H1 (cell line): Measurements from ENCODE around the gene KRT84. TPM values are rescaled to one million over a fixed set of nuclear protein-coding genes. Genes with fewer than 3 reads are reported as not detected.

Experiments used
- CTCF ChIA-PET: fragments of 300-600 bp; sonication (Branson Sonifier 250); formaldehyde crosslinking; loops from one replicate; lab custom pipeline; 2021; ENCODE audit not compliant: partially characterized antibody; lab: Charles Lee
- POLR2A ChIA-PET: fragments of 300-600 bp; sonication (Branson Sonifier 250); formaldehyde crosslinking; loops from one replicate; lab custom pipeline; 2021; ENCODE audit warnings: inconsistent platforms; ENCODE audit not compliant: partially characterized antibody; lab: Charles Lee
- DNase-seq, 2 experiments: peaks; one replicate each; pipeline versions ENCODE4 v3.0.0 to v3.0.0-alpha.2; 2010 to 2022; ENCODE audit warnings: low spot score in 2 of 2, low read depth in 1 of 2, mixed read lengths in 1 of 2
- FAIRE-seq: peaks from 2 replicates; lab custom pipeline; 2011; peaks lifted over from hg19 to GRCh38; lab: Jason Lieb, UNC
- H2AFZ ChIP-seq: 2 replicates; pipeline ENCODE4 v1.8.1; 2012; ENCODE audit warnings: low read length, inconsistent platforms
- H2AK5ac ChIP-seq: 2 replicates; pipeline ENCODE4 v1.6.1; 2013; ENCODE audit warnings: low read depth, low read length
- H2BK120ac ChIP-seq: replicated peaks from 2 replicates; pipeline ENCODE3; 2013; ENCODE audit warnings: low read depth, low read length, inconsistent platforms
- H2BK12ac ChIP-seq: 2 replicates; pipeline ENCODE4 v1.6.1; 2013; ENCODE audit warnings: low read depth, low read length
- H2BK15ac ChIP-seq: 2 replicates; pipeline ENCODE4 v1.6.1; 2013; ENCODE audit warnings: low read length
- H2BK20ac ChIP-seq: 2 replicates; pipeline ENCODE4 v1.6.1; 2013; ENCODE audit warnings: low read length
- H2BK5ac ChIP-seq: 2 replicates; pipeline ENCODE4 v1.6.1; 2013; ENCODE audit warnings: low read depth, low read length
- H3K14ac ChIP-seq: 2 replicates; pipeline ENCODE4 v1.6.1; 2013; ENCODE audit warnings: inconsistent platforms; ENCODE audit not compliant: insufficient read length
- H3K18ac ChIP-seq: 2 replicates; pipeline ENCODE4 v1.6.1; 2013; ENCODE audit warnings: low read length; ENCODE audit errors: extremely low read depth
- H3K23ac ChIP-seq: 2 replicates; pipeline ENCODE4 v1.6.1; 2013; ENCODE audit warnings: inconsistent platforms; ENCODE audit not compliant: insufficient read length
- H3K23me2 ChIP-seq: 2 replicates; pipeline ENCODE4 v1.6.1; 2013; ENCODE audit warnings: low read depth, low read length
- H3K27ac ChIP-seq: 2 replicates; pipeline ENCODE4 v1.6.1; 2011; ENCODE audit warnings: low read depth, low read length, inconsistent platforms
- H3K27me3 ChIP-seq, 4 experiments: replicated peaks in 1 of 4; 1 replicate in 1 of 4; 2 replicates in 3 of 4; pipeline versions ENCODE4 v1.6.1 to v1.8.1; 2011 to 2013; ENCODE audit warnings: low read length in 3 of 4, mild to moderate bottlenecking in 3 of 4, inconsistent platforms in 2 of 4, mixed read lengths in 2 of 4, moderate library complexity in 1 of 4; ENCODE audit not compliant: control insufficient read depth in 3 of 4, insufficient read depth in 3 of 4; ENCODE audit errors: extremely low read depth in 1 of 4
- H3K36me3 ChIP-seq, 4 experiments: 2 replicates each; pipeline versions ENCODE4 v1.6.1 to v1.8.1; 2011 to 2013; ENCODE audit warnings: mild to moderate bottlenecking in 4 of 4, low read length in 3 of 4, moderate library complexity in 2 of 4, control low read depth in 1 of 4, inconsistent platforms in 1 of 4; ENCODE audit not compliant: insufficient read depth in 4 of 4, control insufficient read depth in 2 of 4
- H3K4ac ChIP-seq: replicated peaks from 2 replicates; pipeline ENCODE3; 2013; ENCODE audit warnings: low read length, low read depth, mixed read lengths, inconsistent platforms; ENCODE audit not compliant: insufficient read length
- H3K4me1 ChIP-seq, 4 experiments: replicated peaks in 1 of 4; 1 replicate in 1 of 4; 2 replicates in 3 of 4; pipeline versions ENCODE4 v1.6.1 to v1.8.1; 2011 to 2013; ENCODE audit warnings: low read length in 3 of 4, inconsistent platforms in 2 of 4, mixed read lengths in 1 of 4; ENCODE audit not compliant: insufficient read depth in 4 of 4, control insufficient read depth in 3 of 4
- H3K4me2 ChIP-seq, 2 experiments: 2 replicates each; pipeline versions ENCODE4 v1.6.1 to v1.8.1; 2011 to 2013; ENCODE audit warnings: low read depth in 2 of 2, low read length in 2 of 2, control low read depth in 1 of 2, inconsistent platforms in 1 of 2, mild to moderate bottlenecking in 1 of 2; ENCODE audit not compliant: insufficient read depth in 1 of 2
- H3K4me3 ChIP-seq, 4 experiments: fragments of 200-600, 300-600 bp in 1 of 4; sonication (generic), shearing (Covaris generic), sonication (Bioruptor Twin) in 1 of 4; 2 replicates each; pipeline versions ENCODE4 v1.5.1 to v1.8.1; 2011 to 2016; ENCODE audit warnings: low read length in 4 of 4, low read depth in 3 of 4, control low read depth in 2 of 4, inconsistent platforms in 2 of 4, mild to moderate bottlenecking in 2 of 4, mixed read lengths in 1 of 4, moderate library complexity in 1 of 4; ENCODE audit not compliant: insufficient read depth in 2 of 4; ENCODE audit errors: extremely low read depth in 1 of 4
- H3K56ac ChIP-seq: replicated peaks from 2 replicates; pipeline ENCODE3; 2013; ENCODE audit warnings: low read depth, mild to moderate bottlenecking, mixed read lengths, low read length, inconsistent platforms; ENCODE audit not compliant: insufficient read length
- H3K79me1 ChIP-seq: 2 replicates; pipeline ENCODE4 v1.6.1; 2013; ENCODE audit warnings: low read depth, low read length, control low read depth
- H3K79me2 ChIP-seq, 2 experiments: 2 replicates each; pipeline versions ENCODE4 v1.6.1 to v1.8.1; 2012 to 2013; ENCODE audit warnings: low read length in 2 of 2, mild to moderate bottlenecking in 2 of 2, inconsistent platforms in 1 of 2; ENCODE audit not compliant: insufficient read depth in 2 of 2, control insufficient read depth in 1 of 2
- H3K9ac ChIP-seq, 4 experiments: replicated peaks in 1 of 4; 1 replicate in 1 of 4; 2 replicates in 3 of 4; pipeline versions ENCODE4 v1.6.1 to v1.8.1; 2011 to 2013; ENCODE audit warnings: low read depth in 3 of 4, low read length in 3 of 4, control low read depth in 2 of 4, mild to moderate bottlenecking in 2 of 4, moderate library complexity in 2 of 4, inconsistent platforms in 1 of 4; ENCODE audit errors: extremely low read depth in 1 of 4
- H3K9me3 ChIP-seq, 2 experiments: 2 replicates each; pipeline versions ENCODE4 v1.6.1 to v1.8.1; 2012 to 2013; ENCODE audit warnings: mild to moderate bottlenecking in 2 of 2, moderate library complexity in 2 of 2, control low read depth in 1 of 2, inconsistent platforms in 1 of 2, low read depth in 1 of 2, low read length in 1 of 2, mixed read lengths in 1 of 2; ENCODE audit not compliant: insufficient read depth in 2 of 2
- H4K20me1 ChIP-seq, 2 experiments: replicated peaks in 1 of 2; 2 replicates each; pipeline versions ENCODE3 to v1.8.1; 2011 to 2013; ENCODE audit warnings: inconsistent platforms in 2 of 2, low read length in 2 of 2, mild to moderate bottlenecking in 1 of 2; ENCODE audit not compliant: insufficient read depth in 2 of 2, control insufficient read depth in 1 of 2
- H4K5ac ChIP-seq: 2 replicates; pipeline ENCODE4 v1.6.1; 2013; ENCODE audit warnings: low read length, low read depth, mixed read lengths, inconsistent platforms; ENCODE audit not compliant: insufficient read length
- H4K8ac ChIP-seq: 2 replicates; pipeline ENCODE4 v1.8.0; 2013; ENCODE audit warnings: mild to moderate bottlenecking, moderate library complexity, low read length, inconsistent platforms; ENCODE audit not compliant: insufficient read depth; ENCODE audit errors: extremely low read depth
- H4K91ac ChIP-seq: replicated peaks from 2 replicates; pipeline ENCODE3; 2013; ENCODE audit warnings: low read length, mixed read lengths, inconsistent platforms; ENCODE audit not compliant: insufficient read length
- CTBP2 ChIP-seq: IDR thresholded peaks from 2 replicates; pipeline ENCODE4 v1.7.0; 2011; ENCODE audit warnings: borderline replicate concordance, mild to moderate bottlenecking, moderate library complexity, mixed read lengths, low read length; ENCODE audit not compliant: insufficient read depth, insufficient read length
- USF2 ChIP-seq: IDR thresholded peaks from 2 replicates; pipeline ENCODE4 v1.6.1; 2011; ENCODE audit warnings: low read length, improper control_type of control experiment
- WGBS, 2 experiments: shearing (Covaris generic) in 1 of 2; methylation state at CpG; one replicate each; pipeline versions ENCODE4 v1.1.6 to v1.1.7; 2013 to 2015; ENCODE audit warnings: low lambda C conversion rate in 2 of 2, mixed read lengths in 2 of 2, inconsistent platforms in 1 of 2, low coverage in 1 of 2, missing lambda C conversion rate in 1 of 2; ENCODE audit not compliant: insufficient replicate concordance in 2 of 2, insufficient coverage in 1 of 2, insufficient read length in 1 of 2; ENCODE audit errors: extremely low coverage in 1 of 2, missing lambda C conversion rate in 1 of 2; 5-methylcytosine and 5-hydroxymethylcytosine counted together
- polyA plus RNA-seq, 7 experiments: library from polyadenylated mRNA; depleted of rRNA in 3 of 7; stranded (reverse) in 5 of 7; unstranded in 2 of 7; fragments of >200 nt in 5 of 7; fragments of 200-250 nt in 2 of 7; gene quantifications; 1 replicate in 5 of 7; 2 replicates in 1 of 7; 4 replicates in 1 of 7; pipeline versions ENCODE4 v1.2.1 to v1.2.3, GENCODE V29; 2011 to 2013; ENCODE audit warnings: missing spikeins in 2 of 7, mixed read lengths in 2 of 7
- total RNA-seq: library from RNA; stranded (reverse); fragmentation: NEBNext Ultra II Directional; extraction: Animal tissue kit (Norgen Biotek cat#: 25700); gene quantifications from 2 replicates; pipeline ENCODE4 v1.2.1, GENCODE V29; 2021

The KRT84 gene
- total and polyA plus RNA-seq, 2 of the 8 experiments (the other 6 are each of a cell fraction or from before 2014, with no cell fraction given) = not detected

GRCh38 chr12:52398176-52398575 is 12.7 kb upstream of the KRT84 start:
- no peak overlapping the region for H3K4me3 ChIP-seq
- DNase-seq = no peak
- H3K9ac ChIP-seq = no peak overlapping the region
- no peak overlapping the region for H4K91ac ChIP-seq
- H2BK120ac ChIP-seq = no peak overlapping the region
- H2BK5ac ChIP-seq = no peak overlapping the region
- no peak overlapping the region for H3K27ac ChIP-seq
- no peak overlapping the region for H2AK5ac ChIP-seq
- H3K4me2 ChIP-seq = no peak overlapping the region
- no peaks in the 10 kb centered on the region for H3K36me3 ChIP-seq
- FAIRE-seq = no peak
- no peak for TF ChIP-seq CTBP2
- no peak for TF ChIP-seq USF2
- no peak overlapping the region for H3K18ac ChIP-seq
- H3K23me2 ChIP-seq = peaks cover 3% of the 10 kb centered on the region; the same call in 1 of the 2 replicates
- H3K23ac ChIP-seq = no peak overlapping the region
- no peak overlapping the region for H3K14ac ChIP-seq
- no peak overlapping the region for H4K8ac ChIP-seq
- H3K79me2 ChIP-seq = no peaks in the 10 kb centered on the region
- H3K9me3 ChIP-seq = no peaks in the 10 kb centered on the region
- H2BK20ac ChIP-seq = no peak overlapping the region
- H2BK12ac ChIP-seq = no peak overlapping the region
- ChIA-PET POLR2A (no interaction called here), CTCF (interaction anchor here (0.6 to 11.3 kb wide), 18 partner anchors 9 to 508 kb away, joined by 3 to 112 read pairs (median 5); partner anchors contain the start of genes KRT74 and KRT75)
- H3K79me1 ChIP-seq = no peaks in the 10 kb centered on the region
- no peak overlapping the region for H2AFZ ChIP-seq
- 94% methylated on average over 1 of the region's 1 CpG; no CpG with 5 or more reads in 1 of the 2 experiments for WGBS, 2 experiments
- H4K20me1 ChIP-seq = no peaks in the 10 kb centered on the region
- no peak overlapping the region for H3K4ac ChIP-seq
- no peak overlapping the region for H3K56ac ChIP-seq
- no peak overlapping the region for H2BK15ac ChIP-seq
- H3K4me1 ChIP-seq = peaks cover 0 to 5% (median under 1%) of the 10 kb centered on the region in 4 experiments; a peak in 2 of 7 replicates
- peaks cover 0 to 4% (median 0%) of the 10 kb centered on the region in 4 experiments; a peak in 2 of 7 replicates for H3K27me3 ChIP-seq
- H4K5ac ChIP-seq = no peak overlapping the region
